Measurements from ENCODE around the gene LYAR.

The LYAR gene

DNA sequence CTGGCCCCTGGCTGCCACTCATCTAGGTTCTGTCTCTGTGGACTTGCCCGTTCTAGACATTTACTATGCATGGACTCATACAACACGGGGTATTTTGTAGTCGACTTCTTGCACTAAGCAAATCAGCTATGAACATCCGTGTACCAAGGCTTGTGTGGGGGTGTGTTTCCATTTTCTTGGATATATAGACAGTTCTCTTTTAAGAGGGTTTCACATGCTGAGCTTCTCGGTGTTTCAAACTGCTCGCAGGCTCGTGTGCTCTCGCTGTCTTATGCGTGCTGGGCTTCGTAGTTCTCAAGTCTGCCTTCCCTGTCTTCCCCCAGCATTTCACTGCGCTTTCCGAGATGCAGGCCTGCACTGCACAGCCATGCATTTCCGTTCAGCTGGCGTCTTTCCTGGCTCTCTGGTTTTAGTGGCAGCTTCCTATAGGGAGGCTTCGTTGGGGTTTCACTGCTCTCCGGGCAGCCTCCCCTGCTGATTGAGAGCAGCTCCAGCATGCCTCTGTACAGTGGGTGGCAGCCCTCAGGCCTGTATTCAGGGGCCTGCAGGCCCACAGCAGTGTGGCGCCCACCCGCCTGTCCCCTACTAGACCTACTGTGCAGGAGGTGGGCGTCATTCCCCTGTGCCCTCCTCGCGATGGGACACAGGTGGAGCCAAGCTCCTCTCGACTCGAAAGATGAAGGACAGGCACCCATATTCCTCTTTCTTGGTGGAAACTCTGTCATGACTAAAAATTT is 27.7 kb upstream of the LYAR start:
- in situ Hi-C loops (cut with HindIII; ENCODE audit: low sequenced_read_pairs), result loop anchor here (5.0 kb wide), 1 partner anchor 35 kb away; no protein-coding TSS in a partner anchor

DNA sequence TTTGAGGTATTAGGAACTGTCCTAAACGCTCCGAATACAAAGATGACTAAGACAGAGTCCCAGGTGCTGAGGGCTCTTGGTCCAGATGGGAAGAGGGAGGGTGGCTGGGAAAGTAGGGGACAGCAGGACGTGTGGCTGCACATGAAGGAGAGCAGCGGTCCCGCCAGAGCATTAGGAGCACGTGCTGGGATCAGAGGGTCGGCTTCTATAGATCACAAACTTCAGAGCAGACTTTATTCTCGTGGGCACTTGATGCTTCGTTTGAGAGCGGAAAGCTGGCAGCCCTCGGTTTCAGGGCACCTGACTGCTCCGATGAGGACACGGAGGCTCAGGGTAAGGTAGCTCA is 26.2 kb upstream of the LYAR start:
- in situ Hi-C loops (cut with HindIII; ENCODE audit: low sequenced_read_pairs), result loop anchor here (5.0 kb wide), 1 partner anchor 34 kb away; no protein-coding TSS in a partner anchor

DNA sequence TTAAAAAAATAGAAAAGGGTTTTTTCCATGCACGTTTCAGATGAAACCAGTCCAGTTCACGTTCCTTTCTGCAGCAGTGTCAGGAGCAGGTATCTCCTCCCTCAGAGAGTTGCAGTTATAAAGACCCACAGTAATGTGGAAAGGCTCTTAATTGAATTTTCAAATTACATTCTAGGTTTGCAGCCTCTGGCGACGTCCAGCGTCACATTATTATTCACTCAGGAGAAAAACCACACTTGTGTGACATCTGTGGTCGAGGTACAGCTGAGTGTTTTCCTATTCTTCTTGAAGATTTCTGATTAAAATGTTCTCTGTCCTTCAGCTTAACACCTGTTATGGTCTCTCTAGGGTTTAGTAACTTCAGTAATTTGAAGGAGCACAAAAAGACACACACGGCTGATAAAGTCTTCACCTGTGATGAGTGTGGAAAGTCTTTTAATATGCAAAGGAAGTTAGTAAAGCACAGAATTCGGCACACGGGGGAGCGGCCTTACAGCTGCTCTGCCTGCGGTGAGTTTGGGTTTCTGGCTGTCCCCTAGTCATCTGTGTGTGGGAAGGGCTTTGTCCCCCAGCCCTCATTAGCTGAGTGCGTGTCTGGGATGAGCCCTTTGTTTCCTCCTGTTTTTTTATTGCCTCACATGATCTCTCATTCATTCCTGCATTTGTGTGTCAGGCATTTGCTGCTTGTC is 25.7 kb upstream of the LYAR start:
- in situ Hi-C loops (cut with HindIII; ENCODE audit: low sequenced_read_pairs), result loop anchor here (5.0 kb wide), 1 partner anchor 33 kb away; no protein-coding TSS in a partner anchor

DNA sequence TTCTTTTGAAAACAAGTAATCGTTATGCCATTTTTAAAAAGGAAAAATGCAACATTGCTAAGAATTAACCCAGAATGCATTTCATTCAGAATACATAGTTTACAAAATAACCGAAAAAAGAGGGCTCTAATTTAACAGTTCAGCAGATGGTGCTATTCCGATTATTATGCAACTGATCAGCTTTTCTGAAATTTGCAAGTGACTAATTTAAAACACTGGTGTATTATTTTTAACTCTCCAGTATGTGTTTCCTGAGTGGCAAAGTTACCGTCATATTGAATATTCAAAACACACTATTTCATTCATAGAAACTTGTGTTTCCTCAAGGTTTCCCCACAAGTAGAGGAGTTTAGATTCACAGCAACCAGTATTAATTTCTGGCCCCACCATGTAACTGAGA is 21.2 kb upstream of the LYAR start:
- in situ Hi-C loops (cut with HindIII; ENCODE audit: low sequenced_read_pairs), result no loop called here

DNA sequence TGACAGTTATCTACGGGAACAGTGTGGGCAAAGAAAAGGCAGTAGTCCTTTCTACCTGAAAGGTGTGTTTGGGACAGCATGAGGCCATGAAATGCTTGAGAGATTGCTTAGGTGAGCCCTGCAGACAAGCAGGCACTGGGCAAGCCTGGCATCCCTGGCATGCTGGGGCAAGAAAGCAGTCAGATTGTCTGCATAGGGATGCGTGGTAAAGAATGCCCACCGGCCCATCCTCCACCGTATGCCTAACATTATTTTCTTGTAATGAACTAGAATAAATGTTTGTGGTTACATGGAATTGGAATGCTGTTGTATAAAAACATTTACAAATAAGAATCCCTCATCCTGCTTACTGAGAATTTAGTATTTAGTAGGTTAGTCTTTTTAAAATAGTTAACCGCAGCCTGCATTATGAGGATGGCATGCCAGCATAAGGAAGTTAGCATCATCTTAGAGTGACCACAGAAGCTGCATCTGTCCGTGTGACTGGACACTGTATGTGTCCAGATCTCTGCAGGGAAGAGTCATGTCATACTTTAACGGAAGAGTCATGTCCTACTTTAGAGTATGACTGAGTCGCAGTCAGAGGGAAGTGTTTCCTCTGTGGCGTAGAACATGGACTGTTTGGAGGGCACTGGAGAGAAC is 19.0 kb upstream of the LYAR start:
- in situ Hi-C loops (cut with HindIII; ENCODE audit: low sequenced_read_pairs), result no loop called here

DNA sequence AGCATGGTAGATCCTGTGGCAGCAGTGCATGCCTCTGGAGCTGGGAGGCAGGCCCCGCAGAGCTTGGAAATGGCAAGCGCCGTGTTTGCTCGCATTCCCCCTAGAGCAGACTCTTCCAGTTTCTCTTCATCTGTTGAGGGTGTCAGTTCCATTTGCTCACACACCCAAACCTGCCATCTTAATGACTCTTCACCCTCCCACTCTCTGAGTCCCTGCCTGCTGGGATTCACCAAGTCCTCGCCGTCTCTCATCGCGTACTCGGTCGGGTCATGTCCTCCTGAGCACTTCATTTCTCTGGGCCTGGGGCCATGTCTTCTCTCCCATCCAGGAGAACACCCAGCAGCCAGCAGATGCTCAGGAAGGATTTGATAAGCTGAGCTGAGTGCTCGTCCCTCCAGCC is 17.0 kb upstream of the LYAR start:
- in situ Hi-C loops (cut with HindIII; ENCODE audit: low sequenced_read_pairs), result no loop called here

DNA sequence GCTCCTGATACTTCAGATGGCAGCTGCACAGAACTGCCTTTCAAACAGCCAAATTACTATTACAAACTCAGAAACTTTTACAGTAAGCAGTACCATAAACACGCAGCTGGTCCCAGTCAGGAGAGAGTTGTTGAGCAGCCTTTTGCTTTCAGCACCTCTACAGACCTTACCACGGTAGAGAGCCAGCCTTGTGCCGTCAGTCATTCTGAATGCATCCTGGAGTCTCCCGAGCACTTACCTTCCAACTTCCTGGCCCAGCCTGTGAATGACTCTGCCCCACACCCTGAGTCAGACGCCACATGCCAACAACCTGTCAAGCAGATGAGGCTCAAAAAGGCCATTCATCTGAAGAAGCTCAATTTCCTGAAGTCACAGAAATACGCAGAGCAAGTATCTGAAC is 12.5 kb upstream of the LYAR start:
- in situ Hi-C loops (cut with HindIII; ENCODE audit: low sequenced_read_pairs), result no loop called here

DNA sequence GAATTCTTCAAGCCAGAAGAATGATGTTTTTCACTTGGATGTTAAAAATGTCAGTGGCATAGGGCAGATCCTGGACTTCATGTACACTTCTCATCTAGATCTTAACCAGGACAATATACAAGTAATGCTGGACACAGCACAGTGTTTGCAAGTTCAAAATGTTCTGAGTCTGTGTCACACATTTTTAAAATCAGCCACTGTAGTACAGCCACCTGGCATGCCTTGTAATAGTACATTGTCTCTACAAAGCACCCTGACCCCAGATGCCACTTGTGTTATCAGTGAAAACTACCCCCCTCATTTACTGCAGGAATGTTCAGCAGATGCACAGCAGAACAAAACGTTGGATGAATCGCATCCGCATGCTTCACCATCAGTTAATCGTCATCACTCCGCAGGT is 12.0 kb upstream of the LYAR start:
- in situ Hi-C loops (cut with HindIII; ENCODE audit: low sequenced_read_pairs), result no loop called here

DNA sequence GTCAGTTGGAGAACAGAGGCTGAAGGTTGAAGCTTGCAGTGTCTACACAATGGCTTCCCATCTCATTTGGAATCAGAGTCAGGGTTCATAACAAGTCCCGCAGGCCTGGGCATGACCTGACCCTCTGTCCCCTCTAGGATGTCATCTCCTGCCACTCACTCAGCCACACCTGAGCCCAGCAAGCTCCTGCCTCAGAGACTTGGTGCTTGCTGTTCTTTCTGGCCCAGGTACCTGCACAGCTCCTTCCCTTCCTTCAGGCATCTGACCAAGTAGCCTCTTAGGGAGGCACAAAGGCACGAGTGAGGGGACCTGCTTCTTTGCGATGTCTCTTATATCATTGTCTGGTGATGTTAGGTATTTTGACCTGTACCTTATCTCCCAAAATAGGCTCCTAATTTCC is 9.1 kb upstream of the LYAR start:
- in situ Hi-C loops (cut with HindIII; ENCODE audit: low sequenced_read_pairs), result loop anchor here (5.0 kb wide), 1 partner anchor 68 kb away; no protein-coding TSS in a partner anchor

DNA sequence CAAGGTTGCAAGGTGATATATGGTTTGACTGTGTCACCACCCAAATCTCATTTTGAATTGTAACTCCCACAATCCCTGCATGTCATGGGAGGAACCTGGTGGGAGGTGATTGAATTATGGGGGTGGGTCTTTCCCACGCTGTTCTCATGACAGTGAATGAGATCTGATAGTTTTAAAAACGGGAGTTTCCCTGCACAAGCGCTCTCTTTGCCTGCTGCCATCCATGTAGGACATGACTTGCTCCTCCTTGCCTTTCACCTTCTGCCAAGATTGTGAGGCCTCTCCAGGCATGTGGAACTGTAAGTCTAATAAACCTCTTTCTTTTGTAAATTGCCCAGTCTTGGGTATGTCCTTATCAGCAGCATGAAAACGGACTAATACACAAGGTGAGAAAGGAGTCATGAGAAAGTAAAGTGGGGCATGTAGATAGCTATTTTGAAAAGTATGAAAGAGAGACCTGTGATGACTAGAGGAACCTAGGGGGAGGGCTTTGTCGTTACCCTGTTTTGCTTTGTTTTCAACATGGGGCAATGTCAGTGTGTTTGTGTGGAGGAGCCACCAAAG is 6.4 kb upstream of the LYAR start:
- in situ Hi-C loops (cut with HindIII; ENCODE audit: low sequenced_read_pairs), result loop anchor here (5.0 kb wide), 1 partner anchor 71 kb away; no protein-coding TSS in a partner anchor

DNA sequence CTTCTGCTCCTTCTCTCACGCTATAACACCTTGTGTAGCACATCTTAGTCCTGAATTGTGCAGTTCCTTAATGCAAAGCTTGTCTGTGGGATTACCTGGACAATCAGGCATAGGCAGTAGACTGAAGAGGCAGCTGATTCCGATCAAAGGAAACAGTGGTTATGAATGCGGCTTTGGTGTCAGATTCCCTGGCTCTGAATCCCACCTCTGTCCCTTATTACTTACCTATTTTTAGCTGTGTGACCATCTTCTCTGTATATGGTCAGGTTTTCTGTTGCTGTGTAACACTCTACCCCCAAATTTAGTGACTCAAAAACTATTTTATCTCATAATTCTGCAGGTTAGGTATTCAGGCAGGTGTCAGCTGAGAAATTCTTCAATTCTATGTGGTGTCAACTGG is 3.3 kb upstream of the LYAR start:
- in situ Hi-C loops (cut with HindIII; ENCODE audit: low sequenced_read_pairs), result no loop called here

DNA sequence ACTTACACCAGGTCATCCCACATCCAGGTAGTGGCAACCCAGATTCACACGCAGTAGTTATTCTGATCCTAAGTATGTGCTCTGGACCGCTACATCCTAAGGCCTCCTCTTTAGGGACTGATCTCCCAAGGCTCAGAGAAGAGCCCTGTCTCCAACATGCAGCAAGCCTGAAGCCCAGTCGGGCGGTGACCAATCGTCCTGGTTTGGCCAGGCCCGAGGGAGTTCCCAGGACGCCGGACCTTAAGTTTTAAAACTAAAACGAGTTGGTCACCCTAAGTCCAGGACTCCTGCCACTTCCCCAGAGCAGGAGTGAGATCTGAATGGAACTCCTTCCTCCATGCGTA is 385 bp downstream of the LYAR start:
- in situ Hi-C loops (cut with HindIII; ENCODE audit: low sequenced_read_pairs), result no loop called here

DNA sequence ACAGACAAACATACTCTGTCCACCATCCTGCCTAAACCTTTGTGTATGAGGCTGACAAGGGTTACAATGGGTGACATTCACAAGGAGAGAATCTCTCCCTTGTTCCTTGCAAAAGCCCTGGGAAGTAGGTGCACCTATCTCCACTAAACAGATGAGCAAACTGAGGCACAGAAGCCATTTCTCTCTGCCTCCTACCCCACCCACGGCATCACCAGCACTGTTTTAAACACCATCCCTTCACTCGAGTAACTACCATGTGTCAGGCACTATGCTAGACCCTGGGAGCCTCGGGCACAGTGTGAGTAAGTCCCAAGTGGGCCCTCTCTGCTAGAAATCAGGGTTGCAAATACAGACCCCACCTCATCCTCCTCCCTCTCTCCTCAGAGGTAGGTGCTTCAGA is 899 bp downstream of the LYAR start:
- in situ Hi-C loops (cut with HindIII; ENCODE audit: low sequenced_read_pairs), result no loop called here

DNA sequence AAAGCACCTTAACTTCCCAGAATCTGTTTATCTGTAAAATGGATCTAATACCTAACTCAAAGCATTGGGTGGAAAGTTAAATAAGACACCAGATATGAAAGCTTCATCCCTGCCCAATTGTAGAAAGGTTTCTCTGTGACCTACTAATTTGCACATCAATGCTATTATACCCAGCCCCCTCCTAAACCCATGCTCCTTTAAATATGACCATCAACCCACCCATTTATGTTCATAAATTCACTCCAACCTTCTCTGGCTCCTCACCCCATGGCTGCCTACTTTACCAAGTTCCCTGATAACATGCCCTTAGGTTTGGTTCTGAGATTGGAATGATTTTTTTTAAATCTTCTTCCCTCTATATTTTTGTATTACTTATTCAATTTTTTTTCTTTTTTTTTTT is 1.9 kb downstream of the LYAR start:
- in situ Hi-C loops (cut with HindIII; ENCODE audit: low sequenced_read_pairs), result no loop called here

DNA sequence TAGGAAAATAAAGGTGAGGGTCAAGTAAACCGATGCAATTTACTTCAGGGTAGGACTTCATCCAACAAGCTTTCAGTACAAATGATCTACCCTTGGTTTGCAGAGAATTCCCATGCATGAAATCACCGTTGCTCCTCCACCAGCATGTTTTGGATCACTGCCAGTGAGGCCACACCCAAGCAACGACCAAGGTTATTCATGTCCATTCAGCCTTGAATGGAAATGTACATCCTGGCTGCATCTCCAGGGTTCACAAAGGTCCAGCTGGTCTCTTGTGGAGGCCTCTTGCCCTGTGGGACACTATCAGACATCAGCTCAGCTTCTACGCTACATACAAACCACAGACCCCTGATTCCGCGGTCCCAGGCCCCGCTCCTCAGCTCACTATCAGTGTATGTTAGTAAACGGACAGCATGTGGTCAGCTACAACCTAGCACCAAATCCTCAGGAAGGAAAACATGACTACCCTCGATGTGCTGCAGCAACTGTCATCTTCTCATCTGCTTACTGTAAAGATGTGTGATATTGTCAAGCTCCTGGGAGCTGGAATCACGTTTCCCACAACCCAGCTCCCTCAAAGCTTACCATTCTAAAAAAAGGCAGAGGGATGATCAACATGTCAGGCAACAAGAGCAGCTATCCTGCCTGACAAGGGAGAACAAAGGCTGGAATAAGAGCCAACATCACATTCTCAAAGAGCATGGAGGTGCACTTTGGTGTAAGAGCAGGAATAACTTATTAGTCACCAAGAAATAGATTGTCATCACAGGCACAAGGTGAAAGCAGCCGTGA is 4.9 kb downstream of the LYAR start:
- in situ Hi-C loops (cut with HindIII; ENCODE audit: low sequenced_read_pairs), result loop anchor here (5.0 kb wide), 1 partner anchor 32 kb away; no protein-coding TSS in a partner anchor

DNA sequence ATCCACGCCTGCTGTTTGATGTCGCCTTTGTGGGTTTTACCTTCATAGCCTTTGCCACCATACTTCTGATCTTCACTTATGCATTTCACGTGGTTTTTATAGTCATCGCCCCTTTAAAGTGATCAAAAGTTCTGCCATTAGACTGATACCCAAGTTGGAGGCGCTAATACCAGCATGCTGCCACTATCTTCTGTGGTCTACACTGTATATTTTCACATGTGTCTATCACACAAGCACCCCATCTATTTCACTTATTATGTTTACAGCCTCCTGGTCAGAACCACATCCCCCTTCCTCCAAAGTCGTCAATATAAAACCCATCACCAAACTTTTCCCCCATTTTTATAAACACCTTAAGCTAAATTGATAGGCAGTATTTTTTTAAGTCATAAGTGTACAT is 8.2 kb downstream of the LYAR start:
- in situ Hi-C loops (cut with HindIII; ENCODE audit: low sequenced_read_pairs), result loop anchor here (5.0 kb wide), 1 partner anchor 36 kb away; no protein-coding TSS in a partner anchor

DNA sequence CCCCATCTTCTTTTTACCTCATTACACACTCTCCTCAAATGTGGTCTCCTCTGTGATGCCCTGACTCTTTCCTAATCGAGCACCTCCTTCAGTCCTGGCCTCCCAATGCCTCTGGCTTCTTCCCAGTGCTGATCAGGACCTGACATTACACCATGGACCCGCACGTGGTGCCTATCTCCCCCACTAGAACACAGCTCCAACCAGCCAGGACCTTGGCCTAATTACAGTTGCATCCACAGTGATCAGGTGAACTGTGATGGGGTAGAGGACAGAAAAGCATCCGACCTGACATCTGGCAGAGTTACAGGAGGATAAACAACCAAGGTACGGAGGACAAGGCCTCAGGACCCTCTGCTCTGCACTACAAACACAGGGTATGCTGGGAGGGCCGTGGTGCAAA is 12.4 kb downstream of the LYAR start:
- in situ Hi-C loops (cut with HindIII; ENCODE audit: low sequenced_read_pairs), result no loop called here

DNA sequence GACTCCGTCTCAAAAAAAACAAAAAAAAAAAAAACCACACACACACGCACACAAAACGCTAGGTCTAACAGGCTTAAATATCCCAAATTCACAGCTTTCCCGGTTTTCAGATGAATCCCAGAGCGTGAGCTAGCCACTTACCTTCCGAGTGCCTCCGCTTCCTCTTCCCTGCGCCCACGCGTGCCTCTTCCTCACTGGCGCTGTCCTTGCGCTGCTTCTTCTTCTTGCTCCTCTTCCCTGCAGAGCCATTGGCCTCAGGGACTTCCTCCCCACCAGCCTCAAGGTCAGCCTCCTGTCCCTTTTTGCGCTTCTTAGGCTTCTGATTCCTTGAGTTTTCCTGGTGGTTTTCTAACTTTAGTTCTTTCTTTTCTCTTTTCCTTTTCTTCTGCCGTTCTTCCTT is 15.7 kb downstream of the LYAR start:
- in situ Hi-C loops (cut with HindIII; ENCODE audit: low sequenced_read_pairs), result no loop called here

DNA sequence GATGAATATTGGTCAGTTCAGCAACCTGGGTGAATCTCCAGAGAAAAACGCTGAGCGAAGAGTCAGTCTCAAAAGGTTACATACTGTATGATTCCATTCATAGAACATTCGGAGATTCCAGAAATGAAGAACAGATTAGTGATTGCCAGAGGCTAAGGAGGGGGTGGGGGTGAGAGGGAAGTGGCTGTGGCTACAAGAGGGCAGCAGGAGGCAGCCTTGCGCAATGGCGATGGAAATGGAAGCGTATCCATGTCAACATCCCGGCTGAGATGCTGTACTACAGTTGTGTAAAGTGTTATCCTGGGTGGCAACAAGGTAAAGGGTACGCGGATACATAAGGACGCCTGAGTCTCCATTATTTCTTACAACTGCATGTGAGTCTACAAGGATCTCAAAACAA is 18.0 kb downstream of the LYAR start:
- in situ Hi-C loops (cut with HindIII; ENCODE audit: low sequenced_read_pairs), result no loop called here

DNA sequence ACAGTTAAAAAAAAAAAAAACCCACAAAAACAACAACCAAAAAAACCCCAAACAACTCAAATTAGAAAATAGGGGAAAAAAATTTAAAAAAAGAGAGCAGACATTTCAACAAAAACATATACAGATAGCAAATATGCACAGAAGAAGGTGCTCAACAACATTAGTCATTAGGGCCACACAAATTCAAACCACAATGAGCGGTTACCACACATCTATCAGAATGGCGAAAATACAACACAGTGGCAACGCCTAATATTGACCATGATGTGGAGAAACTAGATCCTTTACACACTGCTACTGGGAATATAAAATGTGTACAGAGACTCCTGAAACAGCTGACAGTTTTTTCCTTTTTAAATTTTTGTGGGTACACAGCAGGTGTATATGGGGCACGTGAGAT is 19.4 kb downstream of the LYAR start:
- in situ Hi-C loops (cut with HindIII; ENCODE audit: low sequenced_read_pairs), result no loop called here

DNA sequence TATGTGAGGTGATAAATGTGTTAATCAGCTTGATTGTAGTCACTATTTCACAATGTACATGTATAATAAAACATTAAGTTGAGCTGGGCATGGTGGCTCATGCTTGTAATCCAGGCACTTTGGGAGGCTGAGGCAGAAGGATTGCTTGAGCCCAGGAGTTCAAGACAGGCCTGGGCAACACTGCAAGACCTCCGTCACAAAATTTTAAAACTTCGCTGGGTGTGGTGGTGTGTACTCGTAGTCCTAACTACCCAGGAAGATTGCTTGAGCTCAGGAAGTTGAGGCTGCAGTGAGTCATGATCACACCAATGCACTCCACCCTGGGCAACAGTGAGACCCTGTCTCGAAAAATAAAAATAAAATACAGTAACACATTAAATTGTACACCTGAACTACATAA is 20.1 kb downstream of the LYAR start:
- in situ Hi-C loops (cut with HindIII; ENCODE audit: low sequenced_read_pairs), result loop anchor here (10.0 kb wide), 1 partner anchor 85 kb away; no protein-coding TSS in a partner anchor

Measured in endothelial cell of hepatic sinusoid (primary cell).